GM12801 (cell line): ENCODE data around the gene CPSF4L.

Experiments
- CTCF ChIP-seq: IDR thresholded peaks from one replicate; pipeline ENCODE4 v1.5.1; 2011; ENCODE audit warnings: control low read depth; ENCODE audit not compliant: insufficient read length; ENCODE audit errors: extremely low read depth

Gene CPSF4L

GRCh38 chr17:73293031-73293430 is 31.4 kb upstream of the CPSF4L start:
- no peak for TF ChIP-seq CTCF

GRCh38 chr17:73292031-73292531 is 30.4 kb upstream of the CPSF4L start:
- TF ChIP-seq CTCF: no peak

DNA sequence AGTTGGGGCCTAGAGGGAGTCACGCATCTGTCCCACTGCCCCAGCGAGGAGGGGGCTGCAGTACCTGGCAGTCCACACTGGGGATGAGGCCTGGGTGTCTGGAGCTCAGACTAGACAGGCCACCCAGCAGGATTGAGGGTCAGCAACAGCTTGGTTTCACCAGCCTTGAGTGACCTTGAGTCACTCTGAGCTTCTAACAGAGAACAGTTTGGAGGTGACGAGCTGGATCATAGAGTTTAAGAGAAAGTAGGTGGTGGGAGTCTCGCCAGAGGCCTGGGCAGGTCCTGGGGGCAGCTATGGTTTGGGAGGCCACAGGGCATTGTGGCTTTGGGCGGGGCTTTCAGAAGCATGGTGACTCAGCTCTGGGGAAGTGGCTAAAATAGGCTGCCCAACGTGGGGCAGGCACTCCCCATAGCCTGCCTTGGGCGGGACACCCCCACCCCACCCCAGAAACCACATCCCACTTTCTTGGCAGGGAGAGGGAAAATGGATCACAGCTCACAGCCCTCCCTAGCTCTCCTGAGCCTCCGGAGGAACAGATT is 29.7 kb upstream of the CPSF4L start:
- no peak for TF ChIP-seq CTCF

GRCh38 chr17:73290399-73291259 is 28.9 kb upstream of the CPSF4L start:
- no peak for TF ChIP-seq CTCF

GRCh38 chr17:73289549-73290254 is 28.0 kb upstream of the CPSF4L start:
- no peak for TF ChIP-seq CTCF

DNA sequence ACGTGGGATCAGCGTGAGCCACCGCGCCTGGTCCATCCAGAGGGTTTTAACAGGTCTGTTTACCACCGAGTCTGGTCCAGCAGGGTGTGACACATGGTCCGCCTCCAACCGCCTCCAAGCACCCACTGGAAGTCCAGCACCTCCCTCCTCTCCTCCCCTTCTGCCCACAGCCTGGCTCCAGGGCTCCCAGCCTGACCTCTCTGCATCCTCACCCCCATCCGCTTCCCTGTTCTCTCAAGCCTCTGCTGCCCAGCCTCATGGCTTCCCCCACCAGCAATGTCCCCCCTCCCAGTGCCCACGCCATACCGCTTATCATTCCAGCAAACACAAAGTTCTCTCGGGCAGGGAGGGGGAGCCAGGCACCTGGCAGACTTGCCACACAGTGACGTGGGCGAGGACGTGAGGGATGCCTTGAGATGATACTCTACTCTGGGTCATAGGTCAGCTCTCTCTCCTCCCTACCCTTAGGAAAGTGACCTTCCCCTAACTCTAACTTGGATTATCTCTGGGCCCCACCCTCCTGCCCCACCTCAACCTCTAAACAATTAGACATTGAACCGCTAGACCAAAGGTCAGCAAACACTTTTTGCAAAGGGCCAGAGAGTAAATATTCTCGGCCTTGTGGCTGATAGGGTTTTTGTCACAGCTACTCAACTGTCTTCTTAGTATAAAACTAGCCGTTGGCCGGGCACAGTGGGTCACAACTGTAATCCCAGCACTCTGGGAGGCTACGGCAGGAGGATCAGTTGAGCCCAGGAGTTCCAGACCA is 27.0 kb upstream of the CPSF4L start:
- no peak for TF ChIP-seq CTCF
